ENCODE measurements around the gene SLC1A2. TPM values are rescaled to one million over a fixed set of nuclear protein-coding genes. Genes with fewer than 3 reads are reported as not detected.

Gene SLC1A2
- total RNA-seq, 1 experiment from 2014 or later = 0.50 TPM

DNA sequence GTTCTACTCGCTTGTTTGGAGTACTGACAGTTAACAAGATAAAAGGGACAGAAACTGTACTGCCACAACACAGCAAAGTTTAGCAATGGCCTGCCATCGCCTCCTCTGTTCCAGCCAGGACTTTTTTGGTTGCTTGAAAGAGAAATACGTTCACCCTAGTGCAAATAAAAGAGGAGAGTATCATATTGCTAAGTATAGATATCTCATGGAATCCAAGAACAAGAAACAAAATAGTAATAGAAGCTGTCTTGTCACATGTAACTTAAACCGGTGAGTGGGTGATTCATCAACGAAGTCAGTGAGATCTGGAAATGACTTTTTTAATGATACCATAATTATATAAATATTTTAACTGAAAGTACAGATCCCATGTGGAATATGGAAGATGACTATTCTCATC is 35.4 kb downstream of the SLC1A2 start:
- no CpG with 5 or more reads among the region's 5 CpGs for WGBS (ENCODE audit: extremely low coverage, insufficient read length, low lambda C conversion rate)
- Histone ChIP-seq H3K27ac (ENCODE audit: insufficient read length, low read depth, low read length) (no peak overlapping the region), H2BK12ac (ENCODE audit: insufficient read length, low read depth, low read length) (no peak overlapping the region), H4K8ac (replicated peaks; ENCODE audit: insufficient read length, low read depth, low read length) (no peak overlapping the region), H3K27me3 (ENCODE audit: insufficient read depth, low read length) (no peaks in the 10 kb centered on the region), H2BK120ac (ENCODE audit: low read depth, low read length, poor library complexity, severe bottlenecking) (no peak overlapping the region), H2BK15ac (ENCODE audit: low read depth, low read length) (no peak overlapping the region), H3K9me3 (ENCODE audit: control insufficient read depth, low read depth, low read length) (no peaks in the 10 kb centered on the region), H4K5ac (ENCODE audit: insufficient read length, low read depth, low read length) (no peak overlapping the region), H3T11ph (ENCODE audit: low read length) (no peak overlapping the region), H2BK20ac (ENCODE audit: low read depth, low read length, poor library complexity, severe bottlenecking) (no peak overlapping the region), H3K4me2 (ENCODE audit: insufficient read depth, insufficient read length, low read length) (no peak overlapping the region), H3K23ac (ENCODE audit: insufficient read length, low read depth, low read length) (no peak overlapping the region), H3K14ac (ENCODE audit: insufficient read depth, low read length) (no peak overlapping the region), H3K79me1 (ENCODE audit: insufficient read depth, low read depth, low read length, poor library complexity, severe bottlenecking) (no peaks in the 10 kb centered on the region), H2AFZ (ENCODE audit: low read length) (no peak overlapping the region), H3K79me2 (ENCODE audit: insufficient read depth, low read length) (no peaks in the 10 kb centered on the region), H3K4me1 (ENCODE audit: insufficient read depth, low read length) (no peaks in the 10 kb centered on the region), H3K4ac (ENCODE audit: low read depth, low read length) (no peak overlapping the region), H4K20me1 (ENCODE audit: control insufficient read depth, insufficient read depth, insufficient read length) (no peaks in the 10 kb centered on the region), H3K23me2 (ENCODE audit: insufficient read length, low read depth, low read length, poor library complexity, severe bottlenecking) (no peaks in the 10 kb centered on the region), H2BK5ac (ENCODE audit: insufficient read length, low read length) (no peak overlapping the region), H3K56ac (ENCODE audit: insufficient read length, low read depth, low read length) (no peak overlapping the region), H3K18ac (ENCODE audit: insufficient read length, low read depth, low read length) (no peak overlapping the region), H2AK5ac (ENCODE audit: insufficient read length, low read length) (no peak overlapping the region), H4K91ac (ENCODE audit: insufficient read length, low read depth, low read length) (no peak overlapping the region), H3K9ac (ENCODE audit: extremely low read depth, insufficient read length, low read length) (no peak overlapping the region)
- H3K27me3 Mint-ChIP-seq (ENCODE audit: low read depth) = peaks cover 4% of the 10 kb centered on the region
- no peak for DNase-seq
- H3K9me3 Mint-ChIP-seq = no peaks in the 10 kb centered on the region
- H3K4me1 Mint-ChIP-seq = no peaks in the 10 kb centered on the region
- no peak overlapping the region for H3K4me3 Mint-ChIP-seq
- no peak overlapping the region for H3K27ac Mint-ChIP-seq
- H3K36me3 Mint-ChIP-seq (ENCODE audit: insufficient read depth in 1 of 3, low read depth in 3 of 3) = no peaks in the 10 kb centered on the region
- TF ChIP-seq, protein P1, sequence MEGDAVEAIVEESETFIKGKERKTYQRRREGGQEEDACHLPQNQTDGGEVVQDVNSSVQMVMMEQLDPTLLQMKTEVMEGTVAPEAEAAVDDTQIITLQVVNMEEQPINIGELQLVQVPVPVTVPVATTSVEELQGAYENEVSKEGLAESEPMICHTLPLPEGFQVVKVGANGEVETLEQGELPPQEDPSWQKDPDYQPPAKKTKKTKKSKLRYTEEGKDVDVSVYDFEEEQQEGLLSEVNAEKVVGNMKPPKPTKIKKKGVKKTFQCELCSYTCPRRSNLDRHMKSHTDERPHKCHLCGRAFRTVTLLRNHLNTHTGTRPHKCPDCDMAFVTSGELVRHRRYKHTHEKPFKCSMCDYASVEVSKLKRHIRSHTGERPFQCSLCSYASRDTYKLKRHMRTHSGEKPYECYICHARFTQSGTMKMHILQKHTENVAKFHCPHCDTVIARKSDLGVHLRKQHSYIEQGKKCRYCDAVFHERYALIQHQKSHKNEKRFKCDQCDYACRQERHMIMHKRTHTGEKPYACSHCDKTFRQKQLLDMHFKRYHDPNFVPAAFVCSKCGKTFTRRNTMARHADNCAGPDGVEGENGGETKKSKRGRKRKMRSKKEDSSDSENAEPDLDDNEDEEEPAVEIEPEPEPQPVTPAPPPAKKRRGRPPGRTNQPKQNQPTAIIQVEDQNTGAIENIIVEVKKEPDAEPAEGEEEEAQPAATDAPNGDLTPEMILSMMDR (conservative IDR thresholded peaks at IDR 0.05) = no peak

Data from H9 (cell line).